A204.1 (cell line): ENCODE data around the gene NFILZ.
"Not testable (repeated sequence)": the region's sequence is repeated elsewhere in the genome, so short reads cannot be mapped to it uniquely, and the experiment has no call there.

Experiments
- FAIRE-seq: peaks from 2 replicates; lab custom pipeline; 2012; peaks lifted over from hg19 to GRCh38; lab: Jason Lieb, UNC

Gene NFILZ

GRCh38 chr19:8611877-8612806, 18.3 kb upstream of the NFILZ start:
- no peak for FAIRE-seq

- FAIRE-seq = no peak
Observed at GRCh38 chr19:8612807-8613171, 17.6 kb upstream of the NFILZ start.

GRCh38 chr19:8614455-8614854, 16.0 kb upstream of the NFILZ start:
- FAIRE-seq = no peak

GRCh38 chr19:8615024-8615423, 15.4 kb upstream of the NFILZ start:
- no peak for FAIRE-seq

- peak; percentile 65 for FAIRE-seq
Observed at GRCh38 chr19:8615813-8616596, 14.4 kb upstream of the NFILZ start.

- FAIRE-seq = no peak
Observed at GRCh38 chr19:8616861-8617260, 13.6 kb upstream of the NFILZ start.

GRCh38 chr19:8617325-8617724, 13.1 kb upstream of the NFILZ start:
- not testable (repeated sequence) for FAIRE-seq

DNA sequence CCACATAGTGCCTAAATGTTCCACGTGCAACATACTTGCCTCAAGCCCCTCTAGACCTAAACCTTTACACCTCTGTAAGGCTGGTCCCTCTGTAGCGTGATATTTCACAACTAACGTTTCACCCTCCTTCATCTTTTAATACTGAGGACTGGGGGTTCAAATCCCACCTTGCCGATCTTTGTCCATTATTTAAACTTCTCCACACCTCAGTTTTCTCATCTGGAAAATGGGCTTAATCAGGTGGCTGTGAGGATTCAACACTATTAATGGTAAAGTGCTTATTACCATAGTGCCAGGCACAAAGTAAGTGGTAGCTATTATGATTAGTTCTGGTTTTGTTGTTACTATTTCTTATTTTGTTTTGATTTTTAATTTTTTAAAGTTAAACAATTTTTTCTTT, 12.4 kb upstream of the NFILZ start:
- FAIRE-seq = no peak

- no peak for FAIRE-seq
Observed at GRCh38 chr19:8618751-8619150, 11.7 kb upstream of the NFILZ start.

GRCh38 chr19:8622886-8623285, 7.5 kb upstream of the NFILZ start:
- not testable (repeated sequence) for FAIRE-seq

DNA sequence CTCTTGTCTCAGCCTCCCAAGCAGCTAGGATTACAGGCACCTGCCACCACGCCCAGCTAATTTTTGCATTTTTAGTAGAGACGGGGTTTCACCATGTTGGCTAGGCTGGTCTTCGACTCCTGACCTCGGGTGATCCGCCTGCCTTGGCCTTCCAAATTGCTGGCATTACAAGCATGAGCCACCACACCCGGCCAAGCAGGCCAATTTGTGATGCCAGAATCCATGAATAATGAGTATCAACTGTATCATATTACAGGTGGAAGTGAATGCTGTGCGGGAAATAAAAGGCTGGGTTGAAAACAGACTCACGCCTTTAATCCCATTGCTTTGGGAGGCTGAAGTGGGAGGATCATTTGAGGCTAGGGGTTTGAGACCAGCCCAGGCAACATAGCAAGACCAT, 3.6 kb upstream of the NFILZ start:
- no peak for FAIRE-seq

GRCh38 chr19:8629184-8629583, 1.2 kb upstream of the NFILZ start:
- no peak for FAIRE-seq

GRCh38 chr19:8630796-8631424, 477 bp downstream of the NFILZ start:
- FAIRE-seq = no peak

DNA sequence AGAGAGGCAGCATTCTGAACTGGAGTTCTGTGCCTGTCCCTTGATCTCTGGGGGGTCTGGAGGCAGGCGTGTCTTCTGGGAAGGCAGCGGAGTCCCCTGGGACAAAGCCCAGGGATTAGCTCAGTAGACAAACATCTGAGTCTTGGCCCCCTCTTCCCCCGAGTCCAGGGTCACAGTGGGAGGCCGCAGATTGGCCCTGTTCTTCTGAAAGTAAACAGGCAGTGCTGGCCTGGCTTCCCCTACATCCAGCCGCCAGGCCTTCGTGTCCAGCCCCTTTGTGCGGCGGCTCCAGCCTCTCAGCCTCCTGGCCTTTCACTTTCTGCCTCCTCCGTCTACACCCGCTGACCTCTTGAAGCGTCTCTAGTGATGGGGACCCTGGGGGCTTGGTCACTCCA, 989 bp downstream of the NFILZ start:
- FAIRE-seq = no peak

- FAIRE-seq = no peak
Observed at GRCh38 chr19:8635422-8635821, 5.0 kb downstream of the NFILZ start.

- FAIRE-seq = not testable (repeated sequence)
Observed at GRCh38 chr19:8637070-8637469, 6.6 kb downstream of the NFILZ start.

- no peak for FAIRE-seq
Observed at GRCh38 chr19:8638078-8638619, 7.7 kb downstream of the NFILZ start.

DNA sequence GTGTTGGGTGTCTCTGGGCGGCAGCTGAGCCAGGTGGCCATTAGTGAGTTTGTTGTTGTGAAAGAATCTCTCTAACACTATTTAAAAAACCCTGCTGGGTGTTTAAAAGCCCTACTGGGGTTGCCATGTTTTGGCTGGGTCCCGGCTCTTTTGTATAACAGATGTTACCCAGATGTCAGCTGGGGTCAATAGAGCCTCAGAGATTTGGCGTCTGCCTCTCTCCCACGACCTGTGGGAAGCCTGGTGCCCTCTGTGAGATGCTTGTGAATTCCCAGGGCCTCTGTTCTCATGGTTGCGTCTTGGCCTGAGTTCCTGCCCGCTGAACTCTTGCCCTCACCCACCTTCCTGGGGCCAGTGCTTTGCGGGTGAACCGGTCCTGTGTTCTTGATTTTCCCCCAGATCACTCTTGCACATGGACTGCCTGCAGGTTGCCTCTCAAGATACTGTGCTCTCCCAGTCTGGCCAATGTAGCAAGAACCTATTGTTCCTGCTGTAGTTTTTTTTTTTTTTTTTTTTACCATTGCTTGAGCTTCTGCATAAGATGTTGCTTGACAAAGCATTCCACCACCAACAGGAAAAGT, 9.5 kb downstream of the NFILZ start:
- FAIRE-seq = no peak

DNA sequence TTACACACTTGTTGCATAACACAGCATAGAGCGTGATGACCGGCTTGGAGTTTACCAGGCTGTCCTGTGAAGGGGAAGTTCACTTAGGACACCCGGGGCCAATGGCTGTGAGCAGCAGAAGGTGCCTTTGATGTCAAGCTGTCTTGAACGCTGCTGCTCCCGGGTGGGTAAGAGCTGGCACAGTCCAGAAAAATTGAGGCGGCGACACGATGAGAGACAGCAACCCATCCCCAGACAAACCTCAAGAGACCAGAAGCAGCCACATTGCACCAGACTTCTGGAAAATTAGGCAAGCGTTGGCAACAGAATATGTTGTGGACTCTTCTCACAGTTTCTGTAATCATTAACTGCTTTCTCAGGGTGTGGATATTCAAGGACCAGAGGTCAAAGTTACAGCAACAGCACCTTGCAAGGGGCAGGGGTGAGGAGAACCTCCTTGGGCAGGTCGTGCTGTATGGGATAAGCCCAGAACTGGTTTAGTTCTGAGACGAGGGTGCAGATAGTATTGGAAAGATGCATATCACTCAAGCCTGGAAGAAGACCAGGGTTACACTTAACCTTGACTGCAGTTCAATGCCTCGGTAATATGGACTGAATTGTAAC, 10.1 kb downstream of the NFILZ start:
- no peak for FAIRE-seq

- FAIRE-seq = no peak
Observed at GRCh38 chr19:8641221-8641907, 10.9 kb downstream of the NFILZ start.

DNA sequence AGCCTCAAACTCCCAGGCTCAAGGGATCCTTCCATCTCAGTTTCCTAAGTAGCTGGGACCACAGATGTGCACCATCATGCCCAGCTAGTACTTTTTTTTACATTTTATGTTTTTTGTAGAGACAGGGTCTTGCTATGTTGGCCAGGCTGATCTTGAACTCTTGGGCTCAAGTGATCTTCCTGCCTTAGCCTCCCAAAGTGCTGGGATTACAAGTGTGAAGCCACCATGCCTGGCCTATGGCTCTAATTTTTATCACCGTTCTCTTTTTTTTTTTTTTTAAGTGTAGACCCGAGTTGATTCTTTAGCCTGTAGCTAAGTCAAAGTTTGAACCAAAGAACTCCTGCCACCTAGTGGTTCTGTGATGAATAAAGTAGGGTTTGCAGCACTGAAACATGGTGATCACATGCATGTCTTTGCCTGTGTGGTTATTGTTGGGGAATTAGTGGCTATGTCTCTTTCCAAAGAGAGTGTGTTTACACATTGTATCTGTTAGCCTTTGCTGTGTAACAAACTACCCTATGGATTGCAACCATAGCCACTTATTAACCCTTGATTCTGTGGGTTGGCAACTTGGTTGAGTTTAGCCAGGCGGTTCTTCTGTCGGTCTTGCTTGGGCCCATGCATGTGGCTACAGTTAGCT, 11.6 kb downstream of the NFILZ start:
- FAIRE-seq = no peak
